SKM-1 (cell line): Measurements from ENCODE around the gene MAPK14.

ENCODE experiments used
- DNase-seq: peaks from one replicate; lab custom pipeline; 2025; ENCODE audit not compliant: unreplicated experiment; lab: John Stamatoyannopoulos, UW

Gene MAPK14

GRCh38 chr6:36133912-36134311 is 106.3 kb downstream of the MAPK14 start:
- no peak for DNase-seq

GRCh38 chr6:36135053-36135731 is 107.6 kb downstream of the MAPK14 start:
- no peak for DNase-seq

GRCh38 chr6:36136034-36136433 is 108.4 kb downstream of the MAPK14 start:
- no peak for DNase-seq

- DNase-seq: no peak
Measured at GRCh38 chr6:36136551-36136950, 108.9 kb downstream of the MAPK14 start.

GRCh38 chr6:36138667-36139066 is 111.1 kb downstream of the MAPK14 start:
- DNase-seq: no peak

- DNase-seq: no peak
Measured at GRCh38 chr6:36139431-36139830, 111.8 kb downstream of the MAPK14 start.

- no peak for DNase-seq
Measured at GRCh38 chr6:36139991-36140710, 112.5 kb downstream of the MAPK14 start.

GRCh38 chr6:36141091-36141490 is 113.5 kb downstream of the MAPK14 start:
- no peak for DNase-seq

- no peak for DNase-seq
Measured at GRCh38 chr6:36141961-36142360, 114.4 kb downstream of the MAPK14 start.

- DNase-seq: no peak
Measured at GRCh38 chr6:36142971-36143838, 115.6 kb downstream of the MAPK14 start.

- no peak for DNase-seq
Measured at GRCh38 chr6:36145495-36145894, 117.9 kb downstream of the MAPK14 start.

GRCh38 chr6:36147294-36147693 is 119.7 kb downstream of the MAPK14 start:
- no peak for DNase-seq

- DNase-seq: no peak
Measured at GRCh38 chr6:36149476-36149875, 121.9 kb downstream of the MAPK14 start.

- no peak for DNase-seq
Measured at GRCh38 chr6:36150283-36150682, 122.7 kb downstream of the MAPK14 start.

GRCh38 chr6:36154286-36154685 is 126.7 kb downstream of the MAPK14 start:
- no peak for DNase-seq

- no peak for DNase-seq
Measured at GRCh38 chr6:36155662-36156061, 128.1 kb downstream of the MAPK14 start.

GRCh38 chr6:36160147-36160760 is 132.6 kb downstream of the MAPK14 start:
- DNase-seq: no peak
